ENCODE data around the gene MINK1.
A peak's percentile ranks its signal among the peaks of the same experiment; 100 is the strongest.

MINK1 gene

GRCh38 chr17:4879601-4880000 is 46.5 kb downstream of the MINK1 start:
- Mint-ChIP-seq H3K4me3 (no peak overlapping the region), H3K27ac (no peak overlapping the region), H3K27me3 (ENCODE audit: low read depth) (no peaks in the 10 kb centered on the region), H3K9me3 (no peaks in the 10 kb centered on the region), H3K4me1 (peaks cover 15% of the 10 kb centered on the region), H3K36me3 (ENCODE audit: low read depth) (peaks cover 23% of the 10 kb centered on the region)
- no peak for TF ChIP-seq CTCF (IDR thresholded peaks at IDR 0.05; ENCODE audit: unreplicated experiment in 3 of 3)

GRCh38 chr17:4880857-4881256 is 47.7 kb downstream of the MINK1 start:
- TF ChIP-seq CTCF (IDR thresholded peaks at IDR 0.05; ENCODE audit: unreplicated experiment in 3 of 3), result no peak
- H3K27ac Mint-ChIP-seq, result peak overlapping the region; percentile 13 to 54 (median 51)
- H3K4me3 Mint-ChIP-seq, result no peak overlapping the region
- peaks cover 11% of the 10 kb centered on the region for H3K4me1 Mint-ChIP-seq
- no peaks in the 10 kb centered on the region for H3K27me3 Mint-ChIP-seq (ENCODE audit: low read depth)
- peaks cover 30% of the 10 kb centered on the region for H3K36me3 Mint-ChIP-seq (ENCODE audit: low read depth)
- H3K9me3 Mint-ChIP-seq, result no peaks in the 10 kb centered on the region

- peaks cover 6% of the 10 kb centered on the region for H3K4me1 Mint-ChIP-seq
- peak; percentile 73 to 80 (median 79) for TF ChIP-seq CTCF (IDR thresholded peaks at IDR 0.05; ENCODE audit: unreplicated experiment in 3 of 3)
- H3K27me3 Mint-ChIP-seq (ENCODE audit: low read depth), result no peaks in the 10 kb centered on the region
- H3K27ac Mint-ChIP-seq, result peak overlapping the region in 1 of 3 experiments; percentile 54
- H3K9me3 Mint-ChIP-seq, result no peaks in the 10 kb centered on the region
- H3K36me3 Mint-ChIP-seq (ENCODE audit: low read depth), result peaks cover 30% of the 10 kb centered on the region
- no peak overlapping the region for H3K4me3 Mint-ChIP-seq
These were observed 48.8 kb downstream of the MINK1 start for GRCh38 chr17:4881761-4882555.

GRCh38 chr17:4884489-4884888 is 51.3 kb downstream of the MINK1 start:
- H3K27ac Mint-ChIP-seq, result no peak overlapping the region
- H3K4me3 Mint-ChIP-seq, result no peak overlapping the region
- peaks cover 30% of the 10 kb centered on the region for H3K36me3 Mint-ChIP-seq (ENCODE audit: low read depth)
- no peaks in the 10 kb centered on the region for H3K27me3 Mint-ChIP-seq (ENCODE audit: low read depth)
- no peaks in the 10 kb centered on the region for H3K9me3 Mint-ChIP-seq
- TF ChIP-seq CTCF (IDR thresholded peaks at IDR 0.05; ENCODE audit: unreplicated experiment in 3 of 3), result no peak
- H3K4me1 Mint-ChIP-seq, result peaks cover 4% of the 10 kb centered on the region

- Mint-ChIP-seq H3K9me3 (no peaks in the 10 kb centered on the region), H3K27ac (no peak overlapping the region), H3K4me1 (peaks cover 4% of the 10 kb centered on the region), H3K27me3 (ENCODE audit: low read depth) (no peaks in the 10 kb centered on the region), H3K4me3 (no peak overlapping the region), H3K36me3 (ENCODE audit: low read depth) (peaks cover 31% of the 10 kb centered on the region)
- TF ChIP-seq CTCF (IDR thresholded peaks at IDR 0.05; ENCODE audit: unreplicated experiment in 3 of 3), result no peak
These were observed 53.7 kb downstream of the MINK1 start for GRCh38 chr17:4886830-4887229.

- Mint-ChIP-seq H3K27me3 (ENCODE audit: low read depth) (no peaks in the 10 kb centered on the region), H3K4me3 (no peak overlapping the region), H3K36me3 (ENCODE audit: low read depth) (peaks cover 32% of the 10 kb centered on the region), H3K9me3 (no peaks in the 10 kb centered on the region), H3K4me1 (peaks cover 4% of the 10 kb centered on the region), H3K27ac (no peak overlapping the region)
- TF ChIP-seq CTCF (IDR thresholded peaks at IDR 0.05; ENCODE audit: unreplicated experiment in 3 of 3), result no peak
These were observed 54.4 kb downstream of the MINK1 start for GRCh38 chr17:4887581-4887980.
